ENCODE results near the gene FMR1.

DNA sequence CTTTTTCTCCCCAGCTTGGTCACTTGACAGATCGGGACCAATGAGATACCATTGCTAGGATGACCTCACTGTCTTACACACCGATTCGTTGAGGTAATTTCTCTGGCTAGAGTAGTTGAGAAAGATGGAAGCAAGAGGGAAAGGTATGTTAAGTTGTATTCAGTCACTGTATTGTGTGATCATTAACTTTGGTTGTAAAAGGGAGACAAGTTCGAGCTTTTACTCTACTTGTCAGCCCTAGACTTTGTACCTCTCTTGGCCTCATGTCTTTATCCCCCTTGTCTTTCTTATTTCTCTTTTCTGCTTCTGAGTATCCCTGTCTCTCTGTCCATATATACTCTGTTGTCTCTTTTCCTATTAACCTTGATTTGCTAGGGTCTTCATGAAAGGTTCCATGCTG is 15.5 kb downstream of the FMR1 start:
- TF ChIP-seq POLR2AphosphoS5 (IDR thresholded peaks at IDR 0.05) (no peak), POLR2A (IDR thresholded peaks at IDR 0.05; ENCODE audit: low read depth) (no peak), EP300 (IDR thresholded peaks at IDR 0.05) (no peak)
- TF ChIP-seq, protein P1, sequence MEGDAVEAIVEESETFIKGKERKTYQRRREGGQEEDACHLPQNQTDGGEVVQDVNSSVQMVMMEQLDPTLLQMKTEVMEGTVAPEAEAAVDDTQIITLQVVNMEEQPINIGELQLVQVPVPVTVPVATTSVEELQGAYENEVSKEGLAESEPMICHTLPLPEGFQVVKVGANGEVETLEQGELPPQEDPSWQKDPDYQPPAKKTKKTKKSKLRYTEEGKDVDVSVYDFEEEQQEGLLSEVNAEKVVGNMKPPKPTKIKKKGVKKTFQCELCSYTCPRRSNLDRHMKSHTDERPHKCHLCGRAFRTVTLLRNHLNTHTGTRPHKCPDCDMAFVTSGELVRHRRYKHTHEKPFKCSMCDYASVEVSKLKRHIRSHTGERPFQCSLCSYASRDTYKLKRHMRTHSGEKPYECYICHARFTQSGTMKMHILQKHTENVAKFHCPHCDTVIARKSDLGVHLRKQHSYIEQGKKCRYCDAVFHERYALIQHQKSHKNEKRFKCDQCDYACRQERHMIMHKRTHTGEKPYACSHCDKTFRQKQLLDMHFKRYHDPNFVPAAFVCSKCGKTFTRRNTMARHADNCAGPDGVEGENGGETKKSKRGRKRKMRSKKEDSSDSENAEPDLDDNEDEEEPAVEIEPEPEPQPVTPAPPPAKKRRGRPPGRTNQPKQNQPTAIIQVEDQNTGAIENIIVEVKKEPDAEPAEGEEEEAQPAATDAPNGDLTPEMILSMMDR (IDR thresholded peaks at IDR 0.05), result no peak

Data from esophagus muscularis mucosa (tissue), 4 donors.